Kidney epithelial cell (primary cell): ENCODE data around the gene ZNF497. TPM values are rescaled to one million over a fixed set of nuclear protein-coding genes. Genes with fewer than 3 reads are reported as not detected.
A peak's percentile ranks its signal among the peaks of the same experiment; 100 is the strongest.

Experiments
- DNase-seq: peaks from one replicate; pipeline ENCODE4 v3.0.0-alpha.2; 2010; ENCODE audit warnings: low read depth
- H3K27me3 ChIP-seq: 2 replicates; pipeline ENCODE4 v1.6.0; 2011; ENCODE audit warnings: low read length; ENCODE audit not compliant: control insufficient read depth, insufficient read depth
- H3K36me3 ChIP-seq: 2 replicates; pipeline ENCODE4 v1.5.1; 2011; ENCODE audit warnings: low read length; ENCODE audit not compliant: control insufficient read depth, insufficient read depth
- H3K4me3 ChIP-seq: 2 replicates; pipeline ENCODE4 v1.5.1; 2011; ENCODE audit warnings: low read depth, mild to moderate bottlenecking, control low read depth, low read length
- total RNA-seq: library from RNA; depleted of rRNA; stranded (reverse); fragments of >200 nt; gene quantifications from 2 replicates; pipeline ENCODE4 v1.2.3, GENCODE V29; 2015
- TF ChIP-seq, protein P1 (sequence below): IDR thresholded peaks from 2 replicates; pipeline ENCODE4 v1.5.1; 2011; ENCODE audit warnings: mild to moderate bottlenecking, moderate library complexity, low read length, control low read depth, inconsistent platforms; ENCODE audit not compliant: insufficient read depth, poor library complexity, severe bottlenecking

The ZNF497 gene
- total RNA-seq, 1 donor from 2014 or later, result 0.58 TPM

DNA sequence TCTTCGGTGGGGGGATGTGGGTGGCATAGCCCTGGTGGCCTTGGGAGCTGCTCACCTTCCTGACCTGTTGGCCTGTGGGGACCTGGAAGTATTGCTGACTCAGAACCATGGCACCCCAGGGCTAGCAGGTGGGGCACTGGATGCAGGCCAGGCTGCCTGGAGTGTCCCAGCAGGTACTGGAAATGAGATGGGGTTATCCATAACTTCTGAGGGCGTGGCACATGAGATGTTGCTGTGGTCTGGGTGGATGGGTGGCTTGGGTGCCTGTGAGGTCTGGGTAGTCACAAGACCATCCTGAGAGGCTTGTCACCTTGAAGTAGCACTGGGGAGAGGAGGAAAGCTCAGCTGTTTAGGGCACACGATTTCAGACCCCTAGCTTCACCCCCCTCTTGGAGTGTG, 32.3 kb upstream of the ZNF497 start:
- TF ChIP-seq, protein P1, sequence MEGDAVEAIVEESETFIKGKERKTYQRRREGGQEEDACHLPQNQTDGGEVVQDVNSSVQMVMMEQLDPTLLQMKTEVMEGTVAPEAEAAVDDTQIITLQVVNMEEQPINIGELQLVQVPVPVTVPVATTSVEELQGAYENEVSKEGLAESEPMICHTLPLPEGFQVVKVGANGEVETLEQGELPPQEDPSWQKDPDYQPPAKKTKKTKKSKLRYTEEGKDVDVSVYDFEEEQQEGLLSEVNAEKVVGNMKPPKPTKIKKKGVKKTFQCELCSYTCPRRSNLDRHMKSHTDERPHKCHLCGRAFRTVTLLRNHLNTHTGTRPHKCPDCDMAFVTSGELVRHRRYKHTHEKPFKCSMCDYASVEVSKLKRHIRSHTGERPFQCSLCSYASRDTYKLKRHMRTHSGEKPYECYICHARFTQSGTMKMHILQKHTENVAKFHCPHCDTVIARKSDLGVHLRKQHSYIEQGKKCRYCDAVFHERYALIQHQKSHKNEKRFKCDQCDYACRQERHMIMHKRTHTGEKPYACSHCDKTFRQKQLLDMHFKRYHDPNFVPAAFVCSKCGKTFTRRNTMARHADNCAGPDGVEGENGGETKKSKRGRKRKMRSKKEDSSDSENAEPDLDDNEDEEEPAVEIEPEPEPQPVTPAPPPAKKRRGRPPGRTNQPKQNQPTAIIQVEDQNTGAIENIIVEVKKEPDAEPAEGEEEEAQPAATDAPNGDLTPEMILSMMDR, result no peak
- DNase-seq, result no peak
- H3K27me3 ChIP-seq, result peaks cover 22% of the 10 kb centered on the region
- peaks cover 10% of the 10 kb centered on the region for H3K36me3 ChIP-seq
- H3K4me3 ChIP-seq, result no peak overlapping the region

DNA sequence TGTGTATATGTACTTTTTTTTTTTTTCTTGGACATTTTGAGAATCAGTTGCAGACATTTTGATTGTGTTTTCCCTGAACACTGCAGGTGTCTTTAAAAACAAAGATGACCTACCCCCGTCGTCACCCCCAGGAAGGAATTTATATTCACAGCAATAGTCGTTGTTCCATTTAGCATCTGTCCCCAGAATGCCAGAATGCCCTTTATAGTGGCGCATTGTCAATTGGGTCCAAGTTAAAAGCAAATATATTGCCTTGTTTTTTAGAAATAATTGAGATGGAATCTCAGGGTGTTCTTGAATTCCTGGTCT, 31.1 kb upstream of the ZNF497 start:
- H3K27me3 ChIP-seq, result peaks cover 22% of the 10 kb centered on the region
- TF ChIP-seq, protein P1, result no peak
- DNase-seq, result no peak
- H3K36me3 ChIP-seq, result peaks cover 10% of the 10 kb centered on the region
- H3K4me3 ChIP-seq, result no peak overlapping the region

DNA sequence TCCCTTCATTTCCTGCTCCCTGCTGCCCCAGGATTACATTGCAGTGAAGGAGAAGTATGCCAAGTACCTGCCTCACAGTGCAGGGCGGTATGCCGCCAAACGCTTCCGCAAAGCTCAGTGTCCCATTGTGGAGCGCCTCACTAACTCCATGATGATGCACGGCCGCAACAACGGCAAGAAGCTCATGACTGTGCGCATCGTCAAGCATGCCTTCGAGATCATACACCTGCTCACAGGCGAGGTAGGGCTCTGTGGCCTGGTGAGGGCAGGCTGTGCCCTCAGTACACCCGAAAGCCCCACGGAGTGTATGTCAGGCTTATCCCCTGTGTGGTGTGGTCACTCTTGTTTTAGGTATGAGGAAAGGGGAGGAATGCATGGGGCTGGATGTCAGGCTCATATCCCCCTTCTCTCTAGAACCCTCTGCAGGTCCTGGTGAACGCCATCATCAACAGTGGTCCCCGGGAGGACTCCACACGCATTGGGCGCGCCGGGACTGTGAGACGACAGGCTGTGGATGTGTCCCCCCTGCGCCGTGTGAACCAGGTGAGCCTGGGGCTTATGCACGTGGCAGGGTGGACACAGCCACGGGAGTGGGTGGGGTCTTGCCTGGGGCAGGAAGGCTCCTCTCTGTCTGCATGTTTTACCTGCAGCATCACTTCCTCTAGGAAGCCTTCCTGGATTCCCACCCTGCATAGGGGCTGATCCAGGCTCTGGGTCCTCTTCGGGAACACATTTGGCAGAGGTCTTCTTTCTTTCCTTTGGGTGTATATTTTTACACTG, 30.6 kb upstream of the ZNF497 start:
- Histone ChIP-seq H3K36me3 (peaks cover 10% of the 10 kb centered on the region), H3K27me3 (peaks cover 22% of the 10 kb centered on the region), H3K4me3 (no peak overlapping the region)
- TF ChIP-seq, protein P1, result no peak
- DNase-seq, result no peak

DNA sequence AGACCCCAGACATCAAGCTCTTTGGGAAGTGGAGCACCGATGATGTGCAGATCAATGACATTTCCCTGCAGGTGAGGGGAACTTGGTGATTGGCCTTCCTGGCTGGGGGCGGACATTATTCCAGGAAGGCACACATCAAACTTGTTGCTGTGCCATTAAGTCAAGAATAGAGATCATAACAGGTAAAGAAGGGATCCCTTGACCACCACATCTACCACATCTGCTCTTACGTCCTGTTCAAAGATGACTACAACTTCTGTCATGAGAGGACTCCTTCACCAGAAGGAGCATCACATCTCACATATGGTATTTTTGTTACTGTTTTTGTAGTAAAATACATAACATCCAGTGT, 25.6 kb upstream of the ZNF497 start:
- peak overlapping the region; percentile 51 for H3K4me3 ChIP-seq
- peaks cover 5% of the 10 kb centered on the region for H3K36me3 ChIP-seq
- no peaks in the 10 kb centered on the region for H3K27me3 ChIP-seq
- TF ChIP-seq, protein P1, result no peak
- no peak for DNase-seq

DNA sequence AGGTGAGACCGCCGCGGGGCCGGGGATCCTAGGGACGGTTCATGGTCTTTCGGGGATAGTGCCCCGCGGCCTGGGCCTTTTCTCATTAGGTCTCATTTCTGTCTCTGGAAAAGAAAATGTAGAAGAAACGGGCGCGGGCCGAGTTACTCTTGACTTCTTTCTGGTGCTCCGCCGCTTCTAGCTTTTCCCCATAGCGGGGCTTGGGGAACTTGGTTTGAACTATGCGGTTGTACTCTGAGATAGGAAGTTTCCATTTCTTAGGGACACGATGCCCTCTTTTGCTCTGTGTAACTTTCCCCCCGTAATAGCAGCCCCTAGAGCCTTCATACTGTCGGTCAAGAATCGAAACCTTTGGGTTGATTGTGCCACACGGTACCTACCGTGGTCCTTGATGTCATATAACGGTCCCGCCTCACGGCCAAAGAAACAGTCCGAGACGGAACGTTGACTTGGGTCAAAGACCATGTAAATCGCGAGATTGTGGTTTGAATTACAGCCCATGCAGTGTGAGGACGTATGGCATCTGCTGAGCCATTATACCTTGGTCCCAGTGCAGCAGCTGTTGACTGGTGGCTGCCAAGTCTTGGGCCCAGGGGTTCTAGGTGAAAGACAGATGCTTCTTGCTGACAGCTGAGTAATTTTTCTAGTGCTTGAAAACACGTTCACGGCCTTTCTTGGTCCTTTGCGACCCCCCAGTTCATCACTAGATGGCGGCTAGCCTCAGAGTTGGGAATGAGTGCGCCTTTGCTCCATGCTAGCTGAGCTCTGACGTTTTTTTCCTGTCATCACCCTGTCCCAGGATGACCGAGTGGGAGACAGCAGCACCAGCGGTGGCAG, 25.0 kb upstream of the ZNF497 start:
- TF ChIP-seq, protein P1, result peak; percentile 5
- DNase-seq, result no peak
- Histone ChIP-seq H3K27me3 (no peaks in the 10 kb centered on the region), H3K4me3 (peak overlapping the region; percentile 51), H3K36me3 (no peaks in the 10 kb centered on the region)
